Astrocyte (in vitro differentiated cells and primary cell): ENCODE data around the gene APMAP. TPM values are rescaled to one million over a fixed set of nuclear protein-coding genes. Genes with fewer than 3 reads are reported as not detected.

ENCODE experiments used
- DNase-seq: peaks from one replicate; pipeline ENCODE4 v3.0.0-alpha.2; 2010; ENCODE audit warnings: low read depth
- FAIRE-seq: peaks from 2 replicates; lab custom pipeline; 2011; peaks lifted over from hg19 to GRCh38; lab: Jason Lieb, UNC
- H2AFZ ChIP-seq: 2 replicates; pipeline ENCODE4 v1.6.0; 2012; ENCODE audit warnings: low read depth, low read length, inconsistent platforms
- H3K27ac ChIP-seq: 2 replicates; pipeline ENCODE4 v1.5.1; 2011; ENCODE audit warnings: low read depth, low read length, inconsistent platforms
- H3K27me3 ChIP-seq: 2 replicates; pipeline ENCODE4 v1.6.0; 2011; ENCODE audit warnings: low read length, inconsistent platforms; ENCODE audit not compliant: insufficient read depth
- H3K36me3 ChIP-seq: 2 replicates; pipeline ENCODE4 v1.5.1; 2011; ENCODE audit warnings: low read length, inconsistent platforms; ENCODE audit not compliant: insufficient read depth
- H3K4me1 ChIP-seq: 2 replicates; pipeline ENCODE4 v1.5.1; 2011; ENCODE audit warnings: low read length, inconsistent platforms; ENCODE audit not compliant: insufficient read depth
- H3K4me2 ChIP-seq: 2 replicates; pipeline ENCODE4 v1.6.0; 2012; ENCODE audit warnings: low read length, inconsistent platforms
- H3K4me3 ChIP-seq: 2 replicates; pipeline ENCODE4 v1.5.1; 2011; ENCODE audit warnings: low read depth, mild to moderate bottlenecking, low read length, inconsistent platforms; ENCODE audit not compliant: insufficient read depth
- H3K79me2 ChIP-seq: 2 replicates; pipeline ENCODE4 v1.6.0; 2012; ENCODE audit warnings: mild to moderate bottlenecking, low read length, inconsistent platforms; ENCODE audit not compliant: insufficient read depth
- H3K9ac ChIP-seq: 2 replicates; pipeline ENCODE4 v1.6.0; 2012; ENCODE audit warnings: mild to moderate bottlenecking, low read length, inconsistent platforms
- H3K9me3 ChIP-seq: 2 replicates; pipeline ENCODE4 v1.5.1; 2012; ENCODE audit warnings: low read depth, mild to moderate bottlenecking, low read length, inconsistent platforms; ENCODE audit not compliant: insufficient read depth
- H4K20me1 ChIP-seq: 2 replicates; pipeline ENCODE4 v1.6.0; 2012; ENCODE audit warnings: low read length, inconsistent platforms; ENCODE audit not compliant: insufficient read depth
- H3K27ac Mint-ChIP-seq: one replicate; pipeline ENCODE4 v1.8.0; 2021; ENCODE audit warnings: mild to moderate bottlenecking, mixed read lengths; ENCODE audit not compliant: unreplicated experiment
- H3K27me3 Mint-ChIP-seq: one replicate; pipeline ENCODE4 v1.8.0; 2021; ENCODE audit warnings: low read depth, mixed read lengths; ENCODE audit not compliant: unreplicated experiment
- H3K36me3 Mint-ChIP-seq: one replicate; pipeline ENCODE4 v1.8.0; 2021; ENCODE audit warnings: low read depth, mixed read lengths; ENCODE audit not compliant: unreplicated experiment
- H3K4me1 Mint-ChIP-seq: one replicate; pipeline ENCODE4 v1.8.0; 2021; ENCODE audit warnings: low read depth, mixed read lengths; ENCODE audit not compliant: unreplicated experiment
- H3K4me3 Mint-ChIP-seq: one replicate; pipeline ENCODE4 v1.8.0; 2021; ENCODE audit warnings: mild to moderate bottlenecking, moderate library complexity, mixed read lengths; ENCODE audit not compliant: unreplicated experiment
- H3K9me3 Mint-ChIP-seq: one replicate; pipeline ENCODE4 v1.8.0; 2021; ENCODE audit warnings: mild to moderate bottlenecking, mixed read lengths; ENCODE audit not compliant: unreplicated experiment
- EZH2 ChIP-seq: IDR thresholded peaks from 2 replicates; pipeline ENCODE4 v1.6.1; 2012; ENCODE audit warnings: mild to moderate bottlenecking, low read length, inconsistent platforms; ENCODE audit not compliant: insufficient read depth
- total RNA-seq: library from RNA; stranded (reverse); gene quantifications from 2 replicates; pipeline ENCODE4 v1.2.1, GENCODE V29; 2021
- TF ChIP-seq, protein P1 (sequence below): IDR thresholded peaks from 2 replicates; pipeline ENCODE4 v1.5.1; 2011; ENCODE audit warnings: low read depth, mild to moderate bottlenecking, inconsistent platforms, low read length, moderate library complexity; ENCODE audit not compliant: insufficient read depth

Gene APMAP
- total RNA-seq, 1 donor from 2014 or later: 110 TPM

DNA sequence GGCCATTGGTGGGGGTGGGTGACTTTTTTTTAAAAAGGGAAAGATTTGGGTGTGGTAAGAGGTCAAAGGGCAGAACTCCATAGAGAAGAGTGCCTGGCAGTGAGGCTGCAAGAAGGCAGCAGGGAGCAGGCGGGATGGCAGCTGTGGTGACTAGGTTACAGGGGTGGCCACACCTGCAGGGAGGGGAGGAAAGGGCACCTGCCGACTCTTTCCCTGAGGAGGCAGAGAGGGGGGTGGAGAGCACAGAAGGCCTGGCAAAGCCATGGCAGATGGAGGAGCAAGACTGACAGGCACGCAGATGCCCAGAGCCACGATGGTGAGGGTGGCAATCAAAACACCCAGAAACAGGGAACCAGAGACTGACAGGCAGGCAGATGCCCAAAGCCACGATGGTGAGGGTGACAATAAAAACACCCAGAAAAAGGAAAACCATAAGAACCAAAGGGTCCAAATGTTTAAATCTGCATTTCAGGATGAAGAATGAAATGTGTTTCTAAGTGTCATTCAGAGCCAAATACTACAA, 24.2 kb downstream of the APMAP start:
- no peak overlapping the region for H3K27ac Mint-ChIP-seq
- H3K4me2 ChIP-seq: no peak overlapping the region
- H3K36me3 ChIP-seq: peaks cover 18% of the 10 kb centered on the region
- H3K4me3 ChIP-seq: no peak overlapping the region
- no peak overlapping the region for H3K27ac ChIP-seq
- H3K9me3 ChIP-seq: no peaks in the 10 kb centered on the region
- no peaks in the 10 kb centered on the region for H3K27me3 Mint-ChIP-seq
- H4K20me1 ChIP-seq: peaks cover 7% of the 10 kb centered on the region
- H3K36me3 Mint-ChIP-seq: peaks cover 28% of the 10 kb centered on the region
- FAIRE-seq (no peak), DNase-seq (no peak)
- H3K9me3 Mint-ChIP-seq: peaks cover 2% of the 10 kb centered on the region
- H2AFZ ChIP-seq: no peak overlapping the region
- H3K4me1 Mint-ChIP-seq: no peaks in the 10 kb centered on the region
- H3K9ac ChIP-seq: no peak overlapping the region
- H3K79me2 ChIP-seq: no peaks in the 10 kb centered on the region
- H3K4me3 Mint-ChIP-seq: no peak overlapping the region
- TF ChIP-seq, protein P1, sequence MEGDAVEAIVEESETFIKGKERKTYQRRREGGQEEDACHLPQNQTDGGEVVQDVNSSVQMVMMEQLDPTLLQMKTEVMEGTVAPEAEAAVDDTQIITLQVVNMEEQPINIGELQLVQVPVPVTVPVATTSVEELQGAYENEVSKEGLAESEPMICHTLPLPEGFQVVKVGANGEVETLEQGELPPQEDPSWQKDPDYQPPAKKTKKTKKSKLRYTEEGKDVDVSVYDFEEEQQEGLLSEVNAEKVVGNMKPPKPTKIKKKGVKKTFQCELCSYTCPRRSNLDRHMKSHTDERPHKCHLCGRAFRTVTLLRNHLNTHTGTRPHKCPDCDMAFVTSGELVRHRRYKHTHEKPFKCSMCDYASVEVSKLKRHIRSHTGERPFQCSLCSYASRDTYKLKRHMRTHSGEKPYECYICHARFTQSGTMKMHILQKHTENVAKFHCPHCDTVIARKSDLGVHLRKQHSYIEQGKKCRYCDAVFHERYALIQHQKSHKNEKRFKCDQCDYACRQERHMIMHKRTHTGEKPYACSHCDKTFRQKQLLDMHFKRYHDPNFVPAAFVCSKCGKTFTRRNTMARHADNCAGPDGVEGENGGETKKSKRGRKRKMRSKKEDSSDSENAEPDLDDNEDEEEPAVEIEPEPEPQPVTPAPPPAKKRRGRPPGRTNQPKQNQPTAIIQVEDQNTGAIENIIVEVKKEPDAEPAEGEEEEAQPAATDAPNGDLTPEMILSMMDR: no peak
- no peak for TF ChIP-seq EZH2
- no peaks in the 10 kb centered on the region for H3K4me1 ChIP-seq
- H3K27me3 ChIP-seq: no peaks in the 10 kb centered on the region

DNA sequence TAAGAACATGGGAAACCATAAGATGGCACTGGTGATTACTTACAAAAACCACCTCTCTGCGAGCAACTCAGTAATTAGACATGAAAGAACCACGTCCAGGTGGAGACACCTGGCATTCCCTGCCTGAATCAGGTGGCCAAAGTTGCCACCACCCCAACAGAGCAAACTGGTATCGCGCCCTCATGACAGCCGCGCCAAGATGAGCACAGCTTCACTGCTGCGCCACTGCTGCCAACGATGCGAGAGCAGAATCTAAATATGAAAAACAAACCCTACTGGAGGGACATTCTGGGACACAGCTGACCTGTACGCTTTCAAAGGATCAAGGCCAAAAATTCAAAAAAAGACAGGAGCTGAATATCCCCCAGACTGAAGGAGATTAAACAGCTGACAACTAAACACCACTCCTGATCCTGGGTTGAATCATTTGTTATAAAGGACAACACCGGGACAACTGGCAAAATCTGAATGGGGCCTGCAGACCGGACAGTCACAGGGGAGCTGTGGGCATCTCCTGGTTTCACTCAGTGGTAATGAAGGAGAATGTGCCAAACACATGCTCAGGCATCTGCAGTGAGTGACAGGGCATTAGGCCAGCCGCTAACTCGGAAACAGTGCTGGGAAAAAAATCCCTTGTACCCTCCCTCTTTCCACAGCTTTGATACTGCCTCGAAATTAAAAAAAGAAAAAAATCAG, 26.1 kb downstream of the APMAP start:
- no peaks in the 10 kb centered on the region for H3K4me1 ChIP-seq
- Mint-ChIP-seq H3K27me3 (no peaks in the 10 kb centered on the region), H3K4me1 (no peaks in the 10 kb centered on the region), H3K27ac (no peak overlapping the region), H3K4me3 (no peak overlapping the region), H3K9me3 (peaks cover 2% of the 10 kb centered on the region), H3K36me3 (peaks cover 30% of the 10 kb centered on the region)
- H3K9ac ChIP-seq: no peak overlapping the region
- H3K9me3 ChIP-seq: no peaks in the 10 kb centered on the region
- DNase-seq (no peak), FAIRE-seq (no peak)
- H3K27ac ChIP-seq: no peak overlapping the region
- TF ChIP-seq, protein P1: no peak
- TF ChIP-seq EZH2: no peak
- H3K36me3 ChIP-seq: peaks cover 12% of the 10 kb centered on the region
- H3K79me2 ChIP-seq: no peaks in the 10 kb centered on the region
- no peak overlapping the region for H2AFZ ChIP-seq
- H3K4me3 ChIP-seq: no peak overlapping the region
- H4K20me1 ChIP-seq: peaks cover 2% of the 10 kb centered on the region
- no peaks in the 10 kb centered on the region for H3K27me3 ChIP-seq
- H3K4me2 ChIP-seq: no peak overlapping the region
